Colonic mucosa (tissue), 4 donors: ENCODE data around the gene NOL9. TPM values are rescaled to one million over a fixed set of nuclear protein-coding genes. Genes with fewer than 3 reads are reported as not detected.

ENCODE experiments used
- DNase-seq: peaks from one replicate; pipeline ENCODE4 v3.0.0-alpha.2; 2020
- H3K27ac ChIP-seq: fragments of 200-600 bp; one replicate; pipeline ENCODE4 v1.8.0; 2021
- H3K27me3 ChIP-seq: fragments of 200-600 bp; one replicate; pipeline ENCODE4 v1.8.0; 2021
- H3K36me3 ChIP-seq: fragments of 200-600 bp; one replicate; pipeline ENCODE4 v1.8.0; 2021
- H3K4me1 ChIP-seq: fragments of 200-600 bp; one replicate; pipeline ENCODE4 v1.8.0; 2021; ENCODE audit warnings: mild to moderate bottlenecking
- H3K4me3 ChIP-seq: fragments of 200-600 bp; one replicate; pipeline ENCODE4 v1.8.0; 2021
- H3K9ac ChIP-seq, 2 donors: one replicate each; pipeline ENCODE4 v1.7.0; 2013; ENCODE audit warnings: control low read depth in 2 of 2, low read depth in 2 of 2, low read length in 2 of 2
- H3K9me3 ChIP-seq: fragments of 200-600 bp; one replicate; pipeline ENCODE4 v1.8.0; 2021
- intact Hi-C: fragments of 100-400 bp; cut with DNase I; formaldehyde crosslinking; loops from one replicate; pipeline ENCODE4 v1.14.1; 2022
- total RNA-seq, 2 donors: library from RNA; stranded (reverse); fragmentation: NEBNext Ultra II Directional in 1 of 2; extraction: Animal tissue kit (Norgen Biotek cat#: 25700) in 1 of 2; gene quantifications; one replicate each; pipeline ENCODE4 v1.2.1, GENCODE V29; 2021
- TF ChIP-seq, protein P1 (sequence below): fragments of 200-600 bp; IDR thresholded peaks from one replicate; pipeline ENCODE4 v1.8.0; 2022; ENCODE audit warnings: antibody characterized with exemption, mild to moderate bottlenecking
- donor health status: healthy.
- donor health status: DM: no; HTN: no; CAD: no.
- donor health status: DM: no; HTN: no; CAD: no.

NOL9 gene
- total RNA-seq, 2 donors from 2014 or later = 14.5 to 27.3 TPM

DNA sequence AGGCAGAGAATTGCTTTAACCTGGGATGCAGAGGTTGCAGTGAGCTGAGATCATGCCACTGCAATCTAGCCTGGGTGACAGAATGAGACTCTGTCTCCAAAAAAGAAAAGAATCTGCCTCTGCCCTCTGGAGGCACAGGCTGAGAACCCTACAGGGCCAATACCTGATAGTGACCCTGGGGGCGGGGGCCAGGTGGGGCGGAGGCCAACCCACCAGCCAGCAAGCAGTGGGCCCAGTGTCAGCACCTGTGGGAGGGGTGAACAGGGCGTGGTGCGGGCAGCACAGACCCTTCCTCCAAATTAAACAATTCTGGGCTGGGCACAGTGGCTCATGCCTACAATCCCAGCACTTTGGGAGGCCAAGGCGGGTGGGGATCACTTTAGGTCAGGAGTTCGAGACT, 43.8 kb downstream of the NOL9 start:
- no peaks in the 10 kb centered on the region for H3K27me3 ChIP-seq
- H3K9me3 ChIP-seq = no peaks in the 10 kb centered on the region
- H3K27ac ChIP-seq = no peak overlapping the region
- TF ChIP-seq, protein P1, sequence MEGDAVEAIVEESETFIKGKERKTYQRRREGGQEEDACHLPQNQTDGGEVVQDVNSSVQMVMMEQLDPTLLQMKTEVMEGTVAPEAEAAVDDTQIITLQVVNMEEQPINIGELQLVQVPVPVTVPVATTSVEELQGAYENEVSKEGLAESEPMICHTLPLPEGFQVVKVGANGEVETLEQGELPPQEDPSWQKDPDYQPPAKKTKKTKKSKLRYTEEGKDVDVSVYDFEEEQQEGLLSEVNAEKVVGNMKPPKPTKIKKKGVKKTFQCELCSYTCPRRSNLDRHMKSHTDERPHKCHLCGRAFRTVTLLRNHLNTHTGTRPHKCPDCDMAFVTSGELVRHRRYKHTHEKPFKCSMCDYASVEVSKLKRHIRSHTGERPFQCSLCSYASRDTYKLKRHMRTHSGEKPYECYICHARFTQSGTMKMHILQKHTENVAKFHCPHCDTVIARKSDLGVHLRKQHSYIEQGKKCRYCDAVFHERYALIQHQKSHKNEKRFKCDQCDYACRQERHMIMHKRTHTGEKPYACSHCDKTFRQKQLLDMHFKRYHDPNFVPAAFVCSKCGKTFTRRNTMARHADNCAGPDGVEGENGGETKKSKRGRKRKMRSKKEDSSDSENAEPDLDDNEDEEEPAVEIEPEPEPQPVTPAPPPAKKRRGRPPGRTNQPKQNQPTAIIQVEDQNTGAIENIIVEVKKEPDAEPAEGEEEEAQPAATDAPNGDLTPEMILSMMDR = no peak
- H3K9ac ChIP-seq = no peak overlapping the region
- no peak for DNase-seq
- no peak overlapping the region for H3K4me3 ChIP-seq
- H3K36me3 ChIP-seq = no peaks in the 10 kb centered on the region
- H3K4me1 ChIP-seq = no peaks in the 10 kb centered on the region
- intact Hi-C loops = no loop called here

DNA sequence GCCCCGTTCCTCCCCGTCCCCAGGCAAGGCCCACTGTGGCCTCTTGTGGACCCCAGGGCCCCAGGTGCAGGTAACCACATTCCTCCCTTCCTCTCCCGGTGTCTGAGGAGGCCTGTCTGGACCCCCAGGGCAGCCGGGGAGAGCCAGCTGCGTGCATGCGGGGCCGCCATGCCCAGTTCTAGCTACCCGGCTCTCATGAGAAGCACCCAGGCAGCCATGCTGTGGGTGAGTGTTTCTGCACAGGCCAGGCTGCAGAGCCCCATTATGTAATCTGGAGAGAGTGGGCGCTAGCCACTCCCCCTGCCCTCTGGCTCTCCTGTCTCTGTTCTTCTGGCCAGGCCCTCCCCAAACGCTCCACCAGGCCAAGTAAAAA, 44.4 kb downstream of the NOL9 start:
- no peaks in the 10 kb centered on the region for H3K9me3 ChIP-seq
- H3K4me3 ChIP-seq = no peak overlapping the region
- H3K4me1 ChIP-seq = no peaks in the 10 kb centered on the region
- H3K27me3 ChIP-seq = no peaks in the 10 kb centered on the region
- DNase-seq = no peak
- no peaks in the 10 kb centered on the region for H3K36me3 ChIP-seq
- no peak overlapping the region for H3K27ac ChIP-seq
- no peak overlapping the region for H3K9ac ChIP-seq
- TF ChIP-seq, protein P1 = no peak
- intact Hi-C loops = no loop called here

DNA sequence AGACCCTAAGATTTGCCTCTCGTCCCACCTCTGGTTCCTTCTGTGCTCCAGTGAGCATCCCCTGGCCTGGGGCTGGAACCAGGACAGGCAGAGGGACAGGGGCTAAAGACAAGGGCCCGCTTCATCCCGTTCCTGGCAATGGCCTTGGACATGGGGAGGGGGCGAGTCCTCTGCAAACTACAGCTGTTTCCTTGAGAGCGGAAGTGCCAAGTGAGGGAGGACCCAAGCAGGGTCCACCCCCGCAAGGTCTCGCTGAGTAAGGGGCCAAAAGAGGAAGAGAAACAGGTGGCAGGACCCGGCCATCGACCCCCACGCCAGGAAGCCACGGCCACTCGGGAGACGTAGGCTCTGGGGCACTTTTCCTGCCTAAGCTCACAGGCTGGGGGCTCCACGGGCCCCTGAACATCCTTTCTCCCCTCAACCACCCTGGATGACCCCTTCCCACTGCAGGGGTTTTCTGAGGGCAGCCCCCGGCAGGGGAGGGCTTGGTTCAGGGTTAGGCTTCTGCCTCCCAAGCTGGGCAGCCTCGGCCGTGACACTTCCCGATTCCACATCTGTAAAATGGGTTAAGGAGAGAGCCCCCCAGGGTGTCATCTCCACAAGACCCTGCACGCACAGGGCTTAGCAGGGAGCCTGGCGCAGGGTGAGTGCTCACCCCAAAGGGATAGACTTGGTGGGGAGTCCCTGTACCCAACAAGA, 44.9 kb downstream of the NOL9 start:
- H3K27ac ChIP-seq = no peak overlapping the region
- H3K4me1 ChIP-seq = no peaks in the 10 kb centered on the region
- no peak overlapping the region for H3K9ac ChIP-seq
- no peak for DNase-seq
- no peaks in the 10 kb centered on the region for H3K9me3 ChIP-seq
- H3K27me3 ChIP-seq = no peaks in the 10 kb centered on the region
- H3K4me3 ChIP-seq = no peak overlapping the region
- intact Hi-C loops = no loop called here
- H3K36me3 ChIP-seq = no peaks in the 10 kb centered on the region
- TF ChIP-seq, protein P1 = no peak

- no peaks in the 10 kb centered on the region for H3K27me3 ChIP-seq
- H3K4me1 ChIP-seq = no peaks in the 10 kb centered on the region
- no peak overlapping the region for H3K27ac ChIP-seq
- intact Hi-C loops = no loop called here
- H3K9ac ChIP-seq = peak overlapping the region in 1 of 2 donors; percentile 2
- H3K4me3 ChIP-seq = no peak overlapping the region
- no peaks in the 10 kb centered on the region for H3K9me3 ChIP-seq
- TF ChIP-seq, protein P1 = no peak
- no peak for DNase-seq
- no peaks in the 10 kb centered on the region for H3K36me3 ChIP-seq
Measured at GRCh38 chr1:6508816-6509189, 45.5 kb downstream of the NOL9 start.

GRCh38 chr1:6508154-6508815, 46.0 kb downstream of the NOL9 start:
- Histone ChIP-seq H3K9me3 (no peaks in the 10 kb centered on the region), H3K27me3 (no peaks in the 10 kb centered on the region), H3K27ac (no peak overlapping the region), H3K9ac (no peak overlapping the region), H3K4me1 (no peaks in the 10 kb centered on the region), H3K36me3 (no peaks in the 10 kb centered on the region), H3K4me3 (no peak overlapping the region)
- TF ChIP-seq, protein P1 = no peak
- no peak for DNase-seq
- intact Hi-C loops = no loop called here
